HepG2 (cell line): Measurements from ENCODE around the gene FBXO2. TPM values are rescaled to one million over a fixed set of nuclear protein-coding genes. Genes with fewer than 3 reads are reported as not detected.

Experiments used
- ASH2L ChIP-seq: fragments of 300-600, 200-600 bp; sonication (generic); IDR thresholded peaks from 2 replicates; pipeline ENCODE4 v1.7.0; 2017; ENCODE audit warnings: low read depth, mild to moderate bottlenecking, moderate library complexity, mixed read lengths, low read length; ENCODE audit not compliant: insufficient read length
- GATAD2A ChIP-seq: IDR thresholded peaks from 2 replicates; pipeline ENCODE4 v1.6.1; 2016
- KDM2A ChIP-seq: sonication (generic); formaldehyde crosslinking; IDR thresholded peaks from 2 replicates; pipeline ENCODE4 v1.4.0; 2020; ENCODE audit warnings: low read depth, missing genetic modification reagents, borderline replicate concordance
- LBX2 ChIP-seq: sonication (generic); formaldehyde crosslinking; IDR thresholded peaks from 2 replicates; pipeline ENCODE4 v1.5.0; 2020; ENCODE audit warnings: missing genetic modification reagents, mild to moderate bottlenecking, borderline replicate concordance
- MIER2 ChIP-seq: IDR thresholded peaks from 2 replicates; pipeline ENCODE4 v1.6.1; 2016; ENCODE audit warnings: missing biosample characterization, missing genetic modification reagents
- SAFB2 ChIP-seq: sonication (generic); formaldehyde crosslinking; IDR thresholded peaks from 2 replicates; pipeline ENCODE4 v1.5.1; 2020; ENCODE audit warnings: missing genetic modification reagents, low read depth, mild to moderate bottlenecking, borderline replicate concordance
- SRY ChIP-seq: sonication (generic); formaldehyde crosslinking; IDR thresholded peaks from 2 replicates; pipeline ENCODE4 v1.8.0; 2022; ENCODE audit warnings: mild to moderate bottlenecking, missing genetic modification reagents
- ZFP37 ChIP-seq: sonication (generic); formaldehyde crosslinking; IDR thresholded peaks from 2 replicates; pipeline ENCODE4 v1.4.0; 2020; ENCODE audit warnings: missing genetic modification reagents, borderline replicate concordance
- ZNF430 ChIP-seq: sonication (generic); formaldehyde crosslinking; IDR thresholded peaks from 2 replicates; pipeline ENCODE4 v1.9.0; 2021; ENCODE audit warnings: mild to moderate bottlenecking, missing genetic modification reagents
- ZNF577 ChIP-seq: sonication (generic); formaldehyde crosslinking; IDR thresholded peaks from 2 replicates; pipeline ENCODE4 v1.4.0; 2020; ENCODE audit warnings: mild to moderate bottlenecking, low read depth, missing genetic modification reagents, borderline replicate concordance
- polyA plus RNA-seq, 8 experiments: library from polyadenylated mRNA; depleted of rRNA in 3 of 8; stranded (reverse) in 7 of 8; unstranded in 1 of 8; fragments of >200 nt; fragmentation: Illumina TruSeq in 4 of 8; extraction: Trizol in 4 of 8; gene quantifications; 2 replicates each; pipeline versions ENCODE4 v1.2.1 to v1.2.3, GENCODE V29; 2011 to 2016; ENCODE audit warnings: low read depth in 4 of 8, missing spikeins in 1 of 8, mixed read lengths in 1 of 8; ENCODE audit not compliant: insufficient read depth in 1 of 8
- total RNA-seq, 5 experiments: library from RNA; depleted of rRNA; stranded (reverse); fragments of >200 nt; fragmentation: Illumina TruSeq; extraction: Trizol; gene quantifications; 2 replicates each; pipeline ENCODE4 v1.2.3, GENCODE V29; 2016; ENCODE audit warnings: low read depth in 1 of 5
- TF ChIP-seq, protein P1 (sequence below): sonication (generic); formaldehyde crosslinking; IDR thresholded peaks from 2 replicates; pipeline ENCODE4 v1.8.1; 2023; ENCODE audit warnings: missing genetic modification reagents, inconsistent platforms, borderline replicate concordance
- TF ChIP-seq, protein P2 (sequence below): sonication (generic); formaldehyde crosslinking; IDR thresholded peaks from one replicate; pipeline ENCODE4 v1.5.1; 2020; ENCODE audit warnings: mild to moderate bottlenecking, missing genetic modification reagents; ENCODE audit errors: not compliant biosample characterization
- TF ChIP-seq, protein P3 (sequence below): sonication (generic); formaldehyde crosslinking; IDR thresholded peaks from 2 replicates; pipeline ENCODE4 v1.8.0; 2022; ENCODE audit warnings: missing genetic modification reagents, mild to moderate bottlenecking, moderate library complexity, borderline replicate concordance
- TF ChIP-seq, protein P4 (sequence below): sonication (generic); formaldehyde crosslinking; IDR thresholded peaks from 2 replicates; pipeline ENCODE4 v1.8.0; 2023; ENCODE audit warnings: mild to moderate bottlenecking, missing genetic modification reagents

The FBXO2 gene
- total and polyA plus RNA-seq, 2 of the 13 experiments (the other 11 are each of a cell fraction or from before 2014, with no cell fraction given): 79.3 to 112 TPM

DNA sequence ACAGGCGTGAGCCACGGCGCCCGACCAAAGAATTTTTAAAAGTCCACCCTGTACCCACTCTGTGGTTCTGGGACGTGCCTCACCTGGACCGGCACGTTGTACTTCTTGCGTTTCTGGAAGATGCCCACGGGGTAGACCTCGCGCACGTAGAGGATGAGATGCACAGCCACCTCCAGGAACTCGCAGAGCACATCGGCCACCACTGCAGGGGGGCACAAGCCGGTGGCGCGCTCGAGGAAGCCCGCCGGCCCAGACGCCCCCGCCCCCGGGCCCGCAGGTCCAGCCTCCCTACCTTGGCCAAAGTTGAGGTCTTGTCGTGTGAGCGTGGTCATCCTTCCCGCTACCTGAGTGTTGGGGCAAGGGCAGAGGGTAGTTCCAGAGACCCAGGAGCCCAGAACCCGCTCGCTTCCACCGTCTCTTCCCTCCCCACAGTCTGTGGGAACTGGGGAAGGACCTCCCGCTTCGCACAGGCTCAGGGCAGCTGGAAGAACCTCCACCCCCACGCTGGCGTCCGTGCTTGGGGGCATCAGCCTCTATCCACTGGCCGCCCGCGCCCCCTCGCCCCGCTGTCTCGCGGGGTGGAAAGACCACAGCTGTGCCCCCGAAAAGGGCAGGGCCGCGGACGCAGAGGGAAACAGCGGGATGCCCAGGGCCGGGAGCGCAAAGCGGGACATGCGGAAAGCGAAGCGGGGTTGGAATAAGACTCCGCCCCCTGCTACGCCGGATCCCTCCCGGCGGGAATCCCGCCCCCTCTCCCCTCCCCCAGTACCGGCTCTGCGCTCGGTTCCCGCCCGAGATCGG, 26.2 kb upstream of the FBXO2 start (continued):
- peak; percentile 66 for TF ChIP-seq KDM2A (CRISPR knock-in tag)
- TF ChIP-seq ZNF430 (CRISPR knock-in tag): 0 out of 2 replicates have a peak, but pooled peaks have one; percentile 27
- TF ChIP-seq ZFP37 (CRISPR knock-in tag): no peak
- TF ChIP-seq, protein P1, sequence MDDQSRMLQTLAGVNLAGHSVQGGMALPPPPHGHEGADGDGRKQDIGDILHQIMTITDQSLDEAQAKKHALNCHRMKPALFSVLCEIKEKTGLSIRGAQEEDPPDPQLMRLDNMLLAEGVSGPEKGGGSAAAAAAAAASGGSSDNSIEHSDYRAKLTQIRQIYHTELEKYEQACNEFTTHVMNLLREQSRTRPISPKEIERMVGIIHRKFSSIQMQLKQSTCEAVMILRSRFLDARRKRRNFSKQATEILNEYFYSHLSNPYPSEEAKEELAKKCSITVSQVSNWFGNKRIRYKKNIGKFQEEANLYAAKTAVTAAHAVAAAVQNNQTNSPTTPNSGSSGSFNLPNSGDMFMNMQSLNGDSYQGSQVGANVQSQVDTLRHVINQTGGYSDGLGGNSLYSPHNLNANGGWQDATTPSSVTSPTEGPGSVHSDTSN: no peak
- TF ChIP-seq SAFB2 (CRISPR knock-in tag): 0 out of 2 replicates have a peak, but pooled peaks have one; percentile 68
- no peak for TF ChIP-seq GATAD2A
- TF ChIP-seq, protein P2, sequence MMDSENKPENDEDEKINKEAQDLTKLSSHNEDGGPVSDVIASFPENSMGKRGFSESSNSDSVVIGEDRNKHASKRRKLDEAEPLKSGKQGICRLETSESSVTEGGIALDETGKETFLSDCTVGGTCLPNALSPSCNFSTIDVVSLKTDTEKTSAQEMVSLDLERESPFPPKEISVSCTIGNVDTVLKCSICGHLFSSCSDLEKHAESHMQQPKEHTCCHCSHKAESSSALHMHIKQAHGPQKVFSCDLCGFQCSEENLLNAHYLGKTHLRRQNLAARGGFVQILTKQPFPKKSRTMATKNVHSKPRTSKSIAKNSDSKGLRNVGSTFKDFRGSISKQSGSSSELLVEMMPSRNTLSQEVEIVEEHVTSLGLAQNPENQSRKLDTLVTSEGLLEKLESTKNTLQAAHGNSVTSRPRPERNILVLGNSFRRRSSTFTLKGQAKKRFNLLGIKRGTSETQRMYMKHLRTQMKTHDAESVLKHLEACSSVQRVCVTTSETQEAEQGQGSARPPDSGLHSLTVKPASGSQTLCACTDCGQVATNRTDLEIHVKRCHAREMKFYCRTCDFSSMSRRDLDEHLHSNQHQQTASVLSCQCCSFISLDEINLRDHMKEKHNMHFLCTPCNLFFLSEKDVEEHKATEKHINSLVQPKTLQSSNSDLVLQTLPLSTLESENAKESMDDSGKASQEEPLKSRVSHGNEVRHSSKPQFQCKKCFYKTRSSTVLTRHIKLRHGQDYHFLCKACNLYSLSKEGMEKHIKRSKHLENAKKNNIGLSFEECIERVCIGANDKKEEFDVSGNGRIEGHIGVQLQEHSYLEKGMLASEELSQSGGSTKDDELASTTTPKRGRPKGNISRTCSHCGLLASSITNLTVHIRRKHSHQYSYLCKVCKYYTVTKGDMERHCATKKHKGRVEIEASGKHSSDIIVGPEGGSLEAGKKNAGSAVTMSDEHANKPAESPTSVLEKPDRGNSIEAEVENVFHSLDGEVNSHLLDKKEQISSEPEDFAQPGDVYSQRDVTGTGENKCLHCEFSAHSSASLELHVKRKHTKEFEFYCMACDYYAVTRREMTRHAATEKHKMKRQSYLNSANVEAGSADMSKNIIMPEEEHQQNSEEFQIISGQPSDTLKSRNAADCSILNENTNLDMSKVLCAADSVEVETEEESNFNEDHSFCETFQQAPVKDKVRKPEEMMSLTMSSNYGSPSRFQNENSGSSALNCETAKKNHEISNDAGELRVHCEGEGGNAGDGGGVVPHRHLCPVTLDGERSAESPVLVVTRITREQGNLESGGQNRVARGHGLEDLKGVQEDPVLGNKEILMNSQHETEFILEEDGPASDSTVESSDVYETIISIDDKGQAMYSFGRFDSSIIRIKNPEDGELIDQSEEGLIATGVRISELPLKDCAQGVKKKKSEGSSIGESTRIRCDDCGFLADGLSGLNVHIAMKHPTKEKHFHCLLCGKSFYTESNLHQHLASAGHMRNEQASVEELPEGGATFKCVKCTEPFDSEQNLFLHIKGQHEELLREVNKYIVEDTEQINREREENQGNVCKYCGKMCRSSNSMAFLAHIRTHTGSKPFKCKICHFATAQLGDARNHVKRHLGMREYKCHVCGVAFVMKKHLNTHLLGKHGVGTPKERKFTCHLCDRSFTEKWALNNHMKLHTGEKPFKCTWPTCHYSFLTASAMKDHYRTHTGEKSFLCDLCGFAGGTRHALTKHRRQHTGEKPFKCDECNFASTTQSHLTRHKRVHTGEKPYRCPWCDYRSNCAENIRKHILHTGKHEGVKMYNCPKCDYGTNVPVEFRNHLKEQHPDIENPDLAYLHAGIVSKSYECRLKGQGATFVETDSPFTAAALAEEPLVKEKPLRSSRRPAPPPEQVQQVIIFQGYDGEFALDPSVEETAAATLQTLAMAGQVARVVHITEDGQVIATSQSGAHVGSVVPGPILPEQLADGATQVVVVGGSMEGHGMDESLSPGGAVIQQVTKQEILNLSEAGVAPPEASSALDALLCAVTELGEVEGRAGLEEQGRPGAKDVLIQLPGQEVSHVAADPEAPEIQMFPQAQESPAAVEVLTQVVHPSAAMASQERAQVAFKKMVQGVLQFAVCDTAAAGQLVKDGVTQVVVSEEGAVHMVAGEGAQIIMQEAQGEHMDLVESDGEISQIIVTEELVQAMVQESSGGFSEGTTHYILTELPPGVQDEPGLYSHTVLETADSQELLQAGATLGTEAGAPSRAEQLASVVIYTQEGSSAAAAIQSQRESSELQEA (CRISPR knock-in tag): peak; percentile 52
- no peak for TF ChIP-seq ASH2L
- TF ChIP-seq, protein P3, sequence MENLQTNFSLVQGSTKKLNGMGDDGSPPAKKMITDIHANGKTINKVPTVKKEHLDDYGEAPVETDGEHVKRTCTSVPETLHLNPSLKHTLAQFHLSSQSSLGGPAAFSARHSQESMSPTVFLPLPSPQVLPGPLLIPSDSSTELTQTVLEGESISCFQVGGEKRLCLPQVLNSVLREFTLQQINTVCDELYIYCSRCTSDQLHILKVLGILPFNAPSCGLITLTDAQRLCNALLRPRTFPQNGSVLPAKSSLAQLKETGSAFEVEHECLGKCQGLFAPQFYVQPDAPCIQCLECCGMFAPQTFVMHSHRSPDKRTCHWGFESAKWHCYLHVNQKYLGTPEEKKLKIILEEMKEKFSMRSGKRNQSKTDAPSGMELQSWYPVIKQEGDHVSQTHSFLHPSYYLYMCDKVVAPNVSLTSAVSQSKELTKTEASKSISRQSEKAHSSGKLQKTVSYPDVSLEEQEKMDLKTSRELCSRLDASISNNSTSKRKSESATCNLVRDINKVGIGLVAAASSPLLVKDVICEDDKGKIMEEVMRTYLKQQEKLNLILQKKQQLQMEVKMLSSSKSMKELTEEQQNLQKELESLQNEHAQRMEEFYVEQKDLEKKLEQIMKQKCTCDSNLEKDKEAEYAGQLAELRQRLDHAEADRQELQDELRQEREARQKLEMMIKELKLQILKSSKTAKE: no peak
- no peak for TF ChIP-seq SRY (CRISPR knock-in tag)
- no peak for TF ChIP-seq ZNF577
- TF ChIP-seq MIER2 (CRISPR knock-in tag): no peak
- no peak for TF ChIP-seq LBX2
- TF ChIP-seq, protein P4, sequence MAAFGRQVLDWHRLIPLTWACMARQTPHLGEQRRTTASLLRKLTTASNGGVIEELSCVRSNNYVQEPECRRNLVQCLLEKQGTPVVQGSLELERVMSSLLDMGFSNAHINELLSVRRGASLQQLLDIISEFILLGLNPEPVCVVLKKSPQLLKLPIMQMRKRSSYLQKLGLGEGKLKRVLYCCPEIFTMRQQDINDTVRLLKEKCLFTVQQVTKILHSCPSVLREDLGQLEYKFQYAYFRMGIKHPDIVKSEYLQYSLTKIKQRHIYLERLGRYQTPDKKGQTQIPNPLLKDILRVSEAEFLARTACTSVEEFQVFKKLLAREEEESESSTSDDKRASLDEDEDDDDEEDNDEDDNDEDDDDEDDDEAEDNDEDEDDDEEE (CRISPR knock-in tag): no peak
